Epithelial cell of proximal tubule (primary cell): ENCODE results near the gene PGAP6. TPM values are rescaled to one million over a fixed set of nuclear protein-coding genes. Genes with fewer than 3 reads are reported as not detected.
"Not testable (repeated sequence)": the region's sequence is repeated elsewhere in the genome, so short reads cannot be mapped to it uniquely, and the experiment has no call there.

Source experiments
- DNase-seq: peaks from one replicate; pipeline ENCODE4 v3.0.0-alpha.2; 2011; ENCODE audit warnings: low read depth
- H3K4me3 ChIP-seq: 2 replicates; pipeline ENCODE4 v1.5.1; 2011; ENCODE audit warnings: low read depth, mild to moderate bottlenecking, low read length
- CTCF ChIP-seq: conservative IDR thresholded peaks from 2 replicates; pipeline ENCODE4 v1.5.1; 2012; ENCODE audit warnings: low read depth, mild to moderate bottlenecking, low read length
- total RNA-seq: library from RNA; depleted of rRNA; stranded (reverse); fragments of >200 nt; gene quantifications from 2 replicates; pipeline ENCODE4 v1.2.3, GENCODE V29; 2015

Gene PGAP6
- total RNA-seq, 1 donor from 2014 or later: 87.2 TPM

- H3K4me3 ChIP-seq: peak within 1 kb of the TSS; percentile 90
- TF ChIP-seq CTCF: peak; percentile 26
- no peak for DNase-seq
Measured at GRCh38 chr16:425082-425718, 43.4 kb upstream of the PGAP6 start, which contains the start of gene RAB11FIP3. TSS of gene RAB11FIP3 (plus strand) at chr16:425649. CDS start at chr16:426007, 358 bp downstream.

- peak overlapping the region; percentile 90 for H3K4me3 ChIP-seq
- DNase-seq: no peak
- TF ChIP-seq CTCF: no peak
Measured at GRCh38 chr16:424623-425081, 42.9 kb upstream of the PGAP6 start.

- peak overlapping the region; percentile 90 for H3K4me3 ChIP-seq
- peak; percentile 88 for DNase-seq
- TF ChIP-seq CTCF: no peak
Measured at GRCh38 chr16:424033-424622, 42.4 kb upstream of the PGAP6 start.

- DNase-seq, H3K4me3 ChIP-seq: not testable (repeated sequence)
Measured at GRCh38 chr16:422179-422578, 40.4 kb upstream of the PGAP6 start.

- DNase-seq, H3K4me3 ChIP-seq: not testable (repeated sequence)
Measured at GRCh38 chr16:415170-415498, 33.4 kb upstream of the PGAP6 start.

- no peak for TF ChIP-seq CTCF
- DNase-seq: no peak
- H3K4me3 ChIP-seq: no peak overlapping the region
Measured at GRCh38 chr16:414395-415169, 32.8 kb upstream of the PGAP6 start.

DNA sequence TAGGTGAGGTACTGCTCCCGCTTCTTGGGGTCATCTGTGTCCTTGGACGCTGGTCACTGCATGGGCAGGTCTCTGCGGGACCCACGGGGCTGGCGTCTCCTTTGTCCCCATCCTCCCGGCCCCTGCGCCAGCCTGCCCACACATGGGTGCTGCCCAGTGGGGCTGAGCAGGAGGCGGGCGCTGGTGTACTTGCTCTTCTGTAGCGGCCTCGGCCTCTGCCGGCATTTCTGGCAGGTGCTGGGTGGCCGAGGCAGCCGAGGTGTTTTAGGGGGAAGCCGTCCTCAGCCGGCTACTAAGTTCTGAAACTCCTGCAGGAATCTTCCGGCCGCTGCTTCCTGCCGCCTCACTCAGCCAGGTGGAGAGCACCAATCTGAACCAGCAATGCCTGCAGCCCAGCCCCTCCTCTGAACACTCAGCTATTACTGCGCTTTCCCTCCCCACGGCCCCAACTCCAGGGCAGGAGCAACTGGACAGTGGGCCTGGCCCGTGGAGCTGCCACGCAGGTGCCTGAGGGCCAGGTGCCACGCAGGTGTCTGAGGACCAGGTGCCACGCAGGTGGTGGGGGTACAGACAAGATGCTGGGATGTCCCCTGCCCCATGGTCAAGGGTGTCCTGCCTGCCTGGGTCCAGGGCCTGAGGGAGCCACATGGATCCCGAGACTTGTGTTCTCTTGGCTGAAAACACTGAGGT is 29.9 kb upstream of the PGAP6 start:
- DNase-seq: no peak
- TF ChIP-seq CTCF: no peak
- no peak overlapping the region for H3K4me3 ChIP-seq
